Measurements from ENCODE around the gene LPO.

Gene LPO

DNA sequence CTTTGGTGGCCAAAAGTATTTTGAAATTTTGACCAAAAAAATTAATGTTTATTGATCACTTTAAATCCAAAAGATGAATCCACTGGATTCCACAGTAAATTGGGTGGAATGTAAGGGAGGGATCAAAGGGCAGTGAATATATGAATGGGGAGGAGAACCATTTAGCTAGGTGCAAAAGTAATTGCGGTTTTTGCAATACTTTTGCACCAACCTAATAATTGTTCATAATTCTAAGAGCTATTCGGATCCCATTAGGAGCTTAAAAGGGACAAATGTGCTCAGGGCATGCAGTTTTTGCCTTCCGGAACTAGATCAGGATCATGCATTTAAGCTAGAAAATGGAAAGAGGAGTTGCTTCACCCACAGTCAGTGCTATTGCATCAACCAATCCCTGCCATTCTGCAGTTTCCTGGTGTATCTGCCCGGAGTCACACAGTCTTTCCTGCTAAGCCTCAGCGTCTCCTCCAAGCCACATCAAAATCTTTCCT, at the start of gene LPO:
Gene LPO (plus strand): TSS at position 438 of the 488 bp plus-strand sequence. CDS start 4,396 bp downstream, outside the sequence.
- DNase-seq, result no peak

DNA sequence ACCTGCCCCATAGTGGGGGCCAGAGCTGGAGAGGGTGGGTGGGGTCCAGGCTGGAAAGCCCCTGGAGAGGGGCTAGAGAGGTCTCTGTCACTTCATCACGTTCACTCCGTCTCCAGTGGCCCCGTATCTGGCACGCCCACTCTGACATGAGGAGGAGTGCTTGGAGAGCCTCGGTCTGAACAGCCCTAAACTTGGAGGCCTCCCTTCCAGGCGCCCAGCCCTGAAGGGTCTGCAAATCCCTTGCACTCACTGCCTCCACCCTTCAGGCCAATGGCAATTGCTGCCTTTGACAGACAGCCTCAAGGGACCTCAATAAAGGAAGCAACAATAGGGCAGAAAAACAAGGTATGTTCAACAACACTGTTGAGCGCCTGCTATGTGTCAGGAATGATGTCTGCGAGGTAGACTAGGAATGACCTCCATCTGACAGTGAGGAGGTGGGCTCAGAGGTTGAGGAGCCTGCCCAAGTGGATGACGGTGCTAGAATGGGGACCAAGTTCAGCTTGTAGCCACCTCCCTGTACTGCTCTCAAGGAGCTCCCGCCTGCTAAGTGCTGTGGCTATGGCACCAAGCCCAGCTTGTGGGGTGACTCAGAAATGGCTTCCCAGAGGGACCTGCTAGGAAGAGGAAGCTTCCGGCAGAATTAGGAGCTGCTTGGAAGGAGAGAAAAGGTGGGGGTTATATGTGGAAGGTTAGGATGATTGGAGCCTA, 48.8 kb upstream of the LPO start:
- DNase-seq, result peak; percentile 42

DNA sequence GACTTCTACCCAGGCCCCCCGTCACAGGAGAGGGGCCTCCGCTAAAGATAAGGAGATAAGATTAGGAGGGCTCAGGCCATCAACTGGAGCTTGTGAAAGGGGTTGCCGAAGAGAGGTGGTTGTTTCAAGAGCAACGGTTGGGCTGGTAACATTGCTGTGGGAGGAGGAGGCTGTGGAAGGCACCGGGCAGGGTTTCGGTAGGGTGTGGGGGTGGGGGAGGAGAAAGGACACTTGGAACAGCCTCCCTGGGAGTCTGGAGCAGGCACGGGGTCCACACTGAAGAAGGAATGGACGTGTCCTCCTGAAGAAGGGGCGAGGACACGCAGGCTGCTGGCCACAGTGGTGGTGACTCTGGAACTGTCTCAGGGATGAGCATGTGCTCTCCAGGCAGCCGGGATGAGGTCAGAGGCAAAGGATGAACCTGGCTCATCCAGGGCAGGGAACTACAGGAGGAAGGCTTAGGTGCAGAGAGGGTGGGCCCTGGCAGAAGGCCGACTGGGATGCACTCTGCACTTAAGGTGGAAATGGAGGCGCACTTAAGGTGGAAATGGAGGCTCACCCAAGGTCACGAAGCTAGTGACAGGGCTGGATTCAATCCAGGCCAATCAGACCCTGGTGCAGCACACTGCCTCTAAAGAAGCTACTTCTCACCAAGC, 47.0 kb upstream of the LPO start:
- no peak for DNase-seq

DNA sequence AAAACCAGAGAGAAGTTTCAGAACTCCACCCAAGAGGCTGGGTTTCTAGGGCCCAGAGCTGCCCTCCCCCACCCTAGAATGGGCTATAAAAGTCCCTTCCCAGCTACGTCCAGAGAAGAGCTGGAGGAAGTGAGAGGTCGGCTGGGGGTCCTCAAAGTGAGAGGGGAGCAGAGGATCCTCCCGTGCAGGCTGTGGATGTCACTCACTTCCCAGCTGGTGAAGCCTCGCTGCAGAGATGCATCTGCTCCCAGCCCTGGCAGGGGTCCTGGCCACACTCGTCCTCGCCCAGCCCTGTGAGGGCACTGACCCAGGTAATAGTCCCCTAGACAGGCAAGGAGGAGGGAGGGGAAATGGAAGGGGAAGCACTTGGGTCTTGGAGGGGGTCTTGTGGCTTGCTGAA, 45.8 kb upstream of the LPO start, which contains the start of gene EPX:
Gene EPX (plus strand): TSS at position 115 of the 400 bp plus-strand sequence. CDS start 121 bp downstream, at position 236.
- DNase-seq, result no peak

DNA sequence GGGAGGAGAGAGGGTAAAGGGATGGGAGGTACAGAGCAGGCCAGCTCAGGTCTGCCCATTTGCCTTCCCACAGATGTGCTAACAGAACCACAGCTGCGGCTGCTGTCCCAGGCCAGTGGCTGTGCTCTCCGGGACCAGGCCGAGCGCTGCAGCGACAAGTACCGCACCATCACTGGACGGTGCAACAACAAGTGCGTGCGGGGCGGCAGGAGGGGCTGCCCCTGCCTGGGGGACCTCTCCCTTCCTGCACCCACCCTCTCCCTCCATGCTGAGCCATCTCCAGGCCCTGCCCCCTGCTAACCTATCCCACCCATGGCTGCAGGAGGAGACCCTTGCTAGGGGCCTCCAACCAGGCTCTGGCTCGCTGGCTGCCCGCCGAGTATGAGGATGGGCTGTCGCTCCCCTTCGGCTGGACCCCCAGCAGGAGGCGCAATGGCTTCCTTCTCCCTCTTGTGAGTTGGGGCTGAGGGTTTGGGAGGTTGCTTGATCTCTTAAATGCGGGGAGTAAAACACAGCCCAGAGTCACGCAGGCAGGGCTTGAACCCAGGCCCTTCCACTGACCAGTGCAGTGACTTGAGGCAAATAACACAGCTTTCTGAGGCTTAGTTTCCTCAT, 44.6 kb upstream of the LPO start:
- no peak for DNase-seq

DNA sequence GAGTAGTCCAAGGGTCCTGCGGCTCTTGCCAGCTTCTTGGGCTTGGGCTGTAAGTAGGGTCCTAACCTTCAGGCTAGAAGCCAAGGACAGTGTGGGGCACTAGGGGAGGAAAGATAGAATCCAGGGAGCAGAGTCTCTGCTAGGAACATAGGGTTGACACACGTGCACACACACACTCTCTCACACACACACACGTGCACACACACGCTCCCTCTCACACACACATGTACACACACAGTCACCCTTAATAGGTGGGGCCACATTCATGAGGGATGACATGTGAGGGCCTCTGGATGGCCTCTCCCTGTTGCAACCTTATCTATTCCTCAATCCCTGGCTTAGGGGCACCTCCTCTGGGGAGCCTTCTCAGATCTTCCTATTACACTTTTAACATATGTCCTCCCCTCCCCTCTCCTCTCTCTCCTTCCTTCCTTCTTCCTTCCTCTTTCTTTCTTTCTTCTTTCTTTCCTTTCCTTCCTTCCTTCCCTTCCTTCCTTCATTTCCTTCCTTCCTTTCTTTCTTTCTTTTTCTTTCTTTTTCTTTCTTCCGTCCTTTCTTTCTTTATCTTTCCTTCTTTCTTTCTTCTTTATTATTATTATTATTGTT, 42.8 kb upstream of the LPO start:
- no peak for DNase-seq

DNA sequence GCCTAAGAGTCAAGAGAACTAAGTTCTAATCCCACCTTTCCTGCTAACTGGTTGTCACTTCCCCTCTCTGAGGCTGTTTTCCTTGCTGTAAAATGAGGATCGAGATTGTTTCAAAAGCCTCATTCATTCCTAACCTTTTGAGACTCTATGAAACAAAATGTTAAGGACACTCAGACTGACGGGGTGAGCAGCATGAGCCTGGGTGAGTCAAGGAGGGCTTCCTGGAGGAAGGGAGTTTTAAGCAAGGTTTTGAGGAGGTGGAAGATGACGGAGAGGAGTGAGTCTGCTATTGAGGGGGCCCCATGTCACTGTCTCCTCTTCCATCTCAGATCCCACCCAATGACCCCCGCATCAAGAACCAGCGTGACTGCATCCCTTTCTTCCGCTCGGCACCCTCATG, 41.8 kb upstream of the LPO start:
- DNase-seq, result no peak

DNA sequence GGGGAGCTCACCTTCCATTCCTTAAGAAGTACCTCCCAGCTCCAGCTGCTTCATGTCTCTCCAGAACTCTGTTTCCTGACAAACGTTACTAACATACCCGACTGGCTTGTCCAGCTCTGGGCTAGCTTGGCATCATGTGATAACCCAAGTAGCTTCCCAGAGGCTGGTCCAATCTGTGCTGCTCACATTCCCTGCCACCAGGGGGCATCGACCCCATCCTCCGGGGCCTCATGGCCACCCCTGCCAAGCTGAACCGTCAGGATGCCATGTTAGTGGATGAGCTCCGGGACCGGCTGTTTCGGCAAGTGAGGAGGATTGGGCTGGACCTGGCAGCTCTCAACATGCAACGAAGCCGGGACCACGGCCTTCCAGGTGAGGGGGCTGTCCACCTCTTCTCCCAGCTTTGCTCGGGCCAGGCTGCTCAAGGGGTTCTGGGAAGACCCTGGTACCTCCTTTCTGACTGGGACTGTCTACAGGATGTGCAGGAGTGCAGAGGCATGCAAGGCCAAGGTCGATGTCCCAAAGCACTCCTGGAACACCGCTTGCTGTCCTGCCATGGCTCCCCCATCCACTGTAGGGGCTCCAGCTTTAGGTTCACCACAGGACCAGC, 38.3 kb upstream of the LPO start:
- DNase-seq, result peak; percentile 47

DNA sequence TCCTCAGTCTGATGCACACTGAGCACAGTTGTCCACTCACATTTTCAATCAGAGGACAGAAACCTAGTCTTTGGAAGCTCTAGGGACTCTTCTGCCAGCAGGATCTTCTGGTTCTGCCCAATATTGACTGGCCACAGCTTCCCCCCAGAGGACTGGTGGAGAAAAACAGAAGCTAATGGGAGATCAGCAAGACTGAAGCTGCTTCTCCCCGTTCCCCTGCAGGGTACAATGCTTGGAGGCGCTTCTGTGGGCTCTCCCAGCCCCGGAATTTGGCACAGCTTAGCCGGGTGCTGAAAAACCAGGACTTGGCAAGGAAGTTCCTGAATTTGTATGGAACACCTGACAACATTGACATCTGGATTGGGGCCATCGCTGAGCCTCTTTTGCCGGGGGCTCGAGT, 35.5 kb upstream of the LPO start:
- no peak for DNase-seq

DNA sequence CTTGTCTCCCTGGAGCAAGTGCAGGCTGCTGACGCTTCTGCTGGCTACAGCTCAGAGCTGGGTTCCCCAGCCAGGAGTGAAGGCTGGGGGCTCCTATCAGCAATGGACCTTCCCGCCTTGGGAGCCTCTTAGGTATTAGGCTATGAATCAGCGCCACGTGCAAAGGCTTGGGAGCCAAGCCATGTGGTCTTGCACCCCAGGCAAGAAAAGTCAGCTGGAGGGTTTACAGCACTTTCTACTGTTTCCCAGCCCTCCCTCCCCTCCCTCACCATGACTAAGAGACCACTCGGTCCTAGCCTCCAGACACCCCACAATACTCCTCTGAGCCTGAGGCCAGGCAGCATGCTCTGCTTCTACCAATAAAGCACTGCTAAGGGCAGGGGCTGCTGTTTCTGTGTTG, 33.6 kb upstream of the LPO start:
- no peak for DNase-seq

DNA sequence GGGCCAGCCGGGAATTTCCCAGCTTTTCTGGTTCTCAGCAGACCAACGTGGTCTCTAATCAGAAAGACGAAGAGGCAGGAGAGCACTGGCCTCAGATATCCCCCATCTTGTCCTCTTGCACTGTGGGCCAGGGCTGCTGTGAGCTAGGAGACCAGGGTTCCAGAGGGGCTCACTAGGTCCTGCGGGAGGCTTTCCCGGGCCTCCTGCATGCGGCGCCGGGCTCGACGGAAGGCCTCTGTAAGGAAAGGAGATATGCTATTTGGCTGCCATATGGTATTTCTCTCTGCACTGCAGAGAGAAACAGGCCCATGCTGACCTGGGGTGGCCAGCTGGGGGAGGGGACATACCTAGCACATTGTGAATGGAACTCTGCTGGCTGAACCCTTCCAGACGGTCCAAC, 32.4 kb upstream of the LPO start:
- no peak for DNase-seq

DNA sequence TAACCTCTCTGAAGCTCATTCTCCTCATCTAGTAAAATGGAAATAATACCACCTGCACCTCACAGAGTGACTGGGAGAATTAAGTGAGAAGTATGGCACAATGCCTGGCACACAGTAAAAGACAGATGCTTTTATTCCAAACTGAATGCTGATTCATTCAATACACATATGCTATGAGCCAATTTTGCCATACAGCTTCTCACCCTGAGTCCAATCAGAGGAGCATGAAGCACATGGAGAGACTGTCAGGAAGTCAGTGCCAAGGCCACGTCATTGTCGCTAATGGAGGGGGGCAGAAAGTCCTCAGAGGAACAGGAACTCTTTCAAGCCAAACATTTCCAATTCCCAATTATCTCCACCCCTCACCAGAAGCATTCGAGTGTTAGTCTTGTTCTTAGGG, 30.9 kb upstream of the LPO start:
- no peak for DNase-seq

DNA sequence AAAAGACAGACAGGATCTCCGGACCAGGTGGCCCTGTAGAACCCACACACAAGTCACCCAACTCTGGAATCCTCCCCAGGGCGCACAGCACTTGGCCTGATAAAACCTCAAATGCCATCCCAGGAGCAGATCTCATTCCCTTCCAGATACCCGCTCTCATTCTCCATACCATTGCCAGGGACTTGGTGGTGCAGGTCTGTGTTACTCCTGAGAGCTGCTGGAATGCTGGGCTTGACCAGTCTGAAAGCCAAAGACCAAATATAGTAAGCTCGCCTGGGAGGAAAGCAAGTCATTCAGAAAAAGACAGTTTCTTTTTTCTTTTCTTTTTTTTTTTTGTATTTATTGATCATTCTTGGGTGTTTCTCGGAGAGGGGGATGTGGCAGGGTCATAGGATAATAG, 30.0 kb upstream of the LPO start:
- no peak for DNase-seq

DNA sequence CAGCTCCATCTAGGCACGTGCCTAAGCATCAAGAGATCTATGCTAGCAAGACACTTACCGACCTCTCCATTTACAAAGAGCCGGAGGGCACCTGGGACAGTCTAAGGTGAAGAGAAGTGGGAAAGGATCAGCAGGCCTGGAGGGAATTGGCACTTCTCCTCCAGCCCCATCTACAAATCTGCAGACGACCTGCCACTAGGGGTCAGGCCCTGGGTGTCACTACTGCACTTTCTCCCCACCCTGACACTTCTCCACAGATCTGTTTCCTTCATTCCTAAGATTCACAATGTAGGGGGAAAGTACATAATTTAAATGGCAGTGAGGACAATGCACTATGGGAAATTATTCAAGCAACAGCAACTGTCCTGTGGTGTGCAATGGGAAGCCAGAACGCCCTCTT, 27.5 kb upstream of the LPO start:
- DNase-seq, result no peak

DNA sequence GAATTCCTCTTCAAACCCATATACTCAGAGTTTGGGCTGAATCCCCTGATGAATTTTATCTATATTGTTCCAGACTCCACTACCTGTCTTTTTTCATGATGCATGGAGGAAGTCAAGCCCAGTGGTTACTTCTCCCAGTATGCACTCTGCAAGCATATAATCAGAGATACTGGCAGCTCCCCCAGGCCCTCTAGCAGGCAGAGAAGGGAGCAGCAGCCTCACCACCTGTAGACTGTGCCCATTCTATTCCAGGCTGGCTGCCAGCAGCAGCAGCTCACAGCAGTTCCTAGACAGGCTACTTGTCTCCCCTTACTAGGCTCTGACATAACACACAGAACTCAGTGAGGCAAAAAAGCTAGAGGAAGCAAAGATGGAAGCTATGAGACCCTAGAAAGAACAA, 22.7 kb upstream of the LPO start:
- DNase-seq, result no peak

DNA sequence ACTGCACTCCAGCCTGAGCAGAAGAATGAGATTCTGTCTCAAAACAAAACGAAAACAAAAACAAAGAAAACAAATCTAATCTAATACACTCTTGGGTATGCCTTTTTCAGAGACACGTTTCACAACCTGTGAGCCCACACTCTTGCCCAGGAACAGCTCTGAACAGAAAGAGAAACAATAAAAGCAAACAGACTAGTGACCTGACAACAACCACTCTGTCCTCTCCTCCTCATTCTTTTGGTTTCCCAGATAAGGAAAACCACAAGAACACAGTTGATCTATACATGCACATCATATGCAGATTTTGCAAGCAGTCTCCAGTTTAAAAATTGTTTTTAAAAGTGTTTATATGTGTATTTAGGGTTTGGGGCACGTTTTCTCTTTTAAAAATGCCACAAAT, 20.6 kb upstream of the LPO start:
- DNase-seq, result no peak

DNA sequence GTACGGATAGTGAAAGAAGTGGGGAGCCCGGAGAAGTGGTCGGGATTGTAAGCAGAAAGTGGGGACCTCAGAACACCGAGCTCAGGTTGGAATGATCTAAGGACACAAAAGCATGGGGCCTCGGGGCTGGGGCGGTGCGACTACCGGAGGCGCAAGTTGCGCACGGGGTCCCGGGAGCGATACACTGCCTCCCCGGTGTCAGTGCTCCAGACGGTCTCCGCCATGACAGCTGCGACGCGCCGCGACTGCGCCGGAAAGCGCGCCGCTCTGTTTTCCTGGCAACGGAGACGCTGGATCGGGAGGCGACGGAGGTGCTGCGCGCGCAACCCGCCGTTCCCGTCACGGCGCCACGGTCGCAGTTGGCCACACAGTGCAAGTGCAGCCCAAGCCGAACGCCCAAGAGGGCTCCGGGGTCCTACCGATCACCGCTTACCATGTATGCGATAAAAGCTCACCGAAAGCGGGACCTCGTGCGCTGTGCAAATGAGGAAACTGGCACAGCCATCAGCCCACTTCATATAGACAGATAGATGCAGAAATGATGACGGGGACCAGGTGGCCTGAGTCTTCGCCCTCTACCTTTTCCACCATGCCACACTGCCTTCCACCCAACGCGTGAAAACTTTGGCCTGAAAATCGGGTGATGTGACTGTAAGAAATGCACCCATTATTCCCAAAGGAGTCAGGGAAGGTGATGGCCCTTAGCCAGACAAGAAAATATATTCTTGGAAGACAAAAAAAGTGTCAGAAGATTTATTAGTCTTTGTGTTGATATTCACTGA, 19.2 kb upstream of the LPO start, which contains the start of gene MKS1:
Gene MKS1 (minus strand): TSS at position 249 of the 782 bp plus-strand sequence. CDS start 25 bp downstream, at position 224.
- DNase-seq, result peak; percentile 88

DNA sequence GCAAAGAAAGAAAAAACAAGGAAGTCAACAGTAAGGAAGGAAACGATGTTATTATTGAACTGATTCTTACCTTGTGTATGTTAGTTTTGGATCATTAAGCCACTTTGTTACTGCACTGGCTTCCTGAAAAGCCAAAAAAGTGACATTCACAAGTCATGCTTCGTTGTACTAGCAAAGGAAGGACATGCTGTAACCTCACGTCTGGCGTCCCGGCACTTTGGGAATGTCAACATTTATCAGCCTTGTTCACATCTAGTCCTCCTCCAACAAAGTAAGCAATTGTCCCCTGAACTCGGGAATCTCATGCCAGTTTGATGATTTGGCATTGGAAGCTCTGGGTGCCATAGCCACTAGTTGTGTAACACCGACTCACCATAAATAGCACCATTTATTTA, 18.6 kb upstream of the LPO start:
- no peak for DNase-seq

DNA sequence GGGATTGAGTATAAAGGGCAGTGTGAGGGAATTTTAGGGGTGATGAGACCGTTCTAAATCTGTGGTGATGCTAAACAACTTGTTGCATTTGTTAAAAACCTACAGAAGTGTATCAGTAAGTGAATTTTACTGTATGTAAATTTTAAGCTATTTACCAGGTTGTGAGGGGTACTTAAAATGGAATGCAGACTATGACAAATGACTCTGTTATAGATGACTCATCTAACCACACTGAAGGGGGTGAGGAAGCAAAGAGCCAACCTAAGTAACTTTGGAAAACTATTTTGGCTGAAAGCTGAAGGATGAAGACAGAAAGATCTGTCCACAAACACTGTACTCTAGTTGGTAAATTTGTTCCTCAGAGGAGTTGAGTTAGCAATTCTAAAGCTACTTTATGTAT, 14.1 kb upstream of the LPO start:
- DNase-seq, result no peak

DNA sequence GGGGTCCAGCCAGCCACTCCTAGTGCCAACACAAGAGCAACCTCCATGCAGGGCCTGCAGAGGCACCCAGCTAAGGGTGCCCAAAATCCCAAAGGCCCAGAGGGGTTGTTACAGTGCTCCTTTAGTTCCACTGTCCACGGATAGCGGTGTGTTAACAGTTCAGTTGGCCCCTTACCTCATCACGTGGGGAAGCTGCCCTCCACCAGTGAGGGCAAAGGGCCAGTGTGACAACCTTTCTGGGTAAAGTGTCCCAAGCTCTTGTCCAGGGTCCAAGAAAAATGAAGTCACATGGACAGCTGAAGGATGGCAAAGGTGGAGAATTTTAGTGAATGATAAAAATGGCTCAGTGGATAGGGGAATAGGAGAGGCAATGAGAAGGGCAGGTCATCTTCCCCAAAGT, 10.7 kb upstream of the LPO start:
- DNase-seq, result no peak

DNA sequence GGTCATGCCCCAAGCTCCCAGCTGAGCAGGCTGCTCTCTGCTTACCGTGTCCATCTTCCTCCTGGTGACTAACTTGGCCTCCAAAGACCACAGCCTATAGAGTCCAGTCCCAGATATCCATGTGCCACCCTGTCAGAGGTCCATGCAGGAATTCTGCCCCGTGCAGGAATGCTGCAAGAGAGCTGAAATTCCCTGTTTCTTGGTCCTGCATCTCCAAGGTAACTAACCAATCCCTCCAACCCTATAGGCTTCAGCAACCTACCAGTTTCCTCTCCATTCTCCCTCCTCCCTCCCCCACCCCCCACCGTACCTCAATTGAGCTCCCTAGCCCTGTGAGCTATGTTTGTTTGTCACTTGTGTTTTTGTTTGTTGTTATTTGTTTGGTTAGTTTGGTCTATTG, 9.7 kb upstream of the LPO start:
- no peak for DNase-seq

DNA sequence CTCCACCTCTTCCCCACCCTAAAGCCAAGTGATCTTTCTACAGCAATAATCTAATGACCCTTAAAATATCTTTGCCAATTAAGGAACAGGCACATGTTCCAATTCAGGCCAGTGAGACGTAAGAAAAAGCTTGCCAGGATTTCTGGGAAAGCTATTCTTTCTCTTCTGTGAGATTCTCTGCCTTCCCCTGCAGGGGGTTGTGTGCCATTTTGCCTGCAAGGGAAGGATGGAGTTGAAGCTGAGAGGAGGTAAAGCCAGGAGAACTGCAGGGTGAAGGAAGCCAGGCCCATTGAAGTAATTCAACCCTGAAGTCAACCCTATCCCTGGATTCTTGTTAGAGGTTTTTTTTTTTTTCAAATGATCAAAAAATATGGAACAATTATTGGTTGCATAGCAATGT, 9.0 kb upstream of the LPO start:
- no peak for DNase-seq
